GM11168 (cell line): ENCODE results near the gene CCDC30.

ENCODE experiments used
- in situ Hi-C: fragments of 300-500 bp; cut with MboI; formaldehyde crosslinking; loops from one replicate; pipeline ENCODE4 v1.12.0; 2022; ENCODE audit warnings: low sequenced_read_pairs; ENCODE audit not compliant: unreplicated experiment

CCDC30 gene

DNA sequence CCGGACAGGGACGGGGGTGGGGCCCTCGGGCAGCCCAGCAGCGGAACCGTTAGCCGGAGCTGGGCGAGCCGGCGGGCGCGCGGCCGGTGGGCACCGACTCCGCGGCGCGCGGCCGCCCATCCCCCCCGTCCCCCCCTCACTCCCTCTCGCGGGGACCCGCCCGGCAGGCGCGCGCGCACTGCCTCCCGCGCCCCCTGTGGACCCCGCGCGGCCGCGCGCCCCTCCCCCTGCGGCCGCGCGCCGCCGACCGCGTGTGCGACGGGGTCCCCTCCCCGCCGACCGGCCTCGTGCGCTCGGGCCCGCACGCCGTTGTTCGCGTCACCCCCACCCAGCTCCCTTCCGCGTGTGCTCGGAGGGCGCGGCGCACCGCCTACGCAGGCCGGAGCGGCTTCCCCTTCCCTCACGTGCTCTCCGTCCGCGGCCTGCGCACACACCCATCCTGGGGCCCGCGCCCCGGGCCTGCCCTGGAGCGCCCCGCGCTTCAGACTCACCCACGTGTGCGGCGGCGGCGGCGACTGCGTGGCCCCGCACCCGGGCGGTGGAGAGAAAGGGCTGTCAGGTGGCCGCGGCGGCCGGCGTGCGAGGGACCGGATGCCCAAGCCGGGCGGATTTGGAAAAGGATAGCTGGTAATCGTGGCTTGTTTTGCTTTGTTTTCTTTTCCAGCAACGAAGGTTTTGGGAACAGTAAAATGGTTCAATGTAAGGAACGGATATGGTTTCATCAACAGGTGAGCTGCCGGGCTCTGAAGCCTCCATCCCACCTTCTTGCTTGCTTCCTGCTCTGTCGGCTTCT lies 219.8 kb downstream of the CCDC30 start:
- in situ Hi-C loops: no loop called here

DNA sequence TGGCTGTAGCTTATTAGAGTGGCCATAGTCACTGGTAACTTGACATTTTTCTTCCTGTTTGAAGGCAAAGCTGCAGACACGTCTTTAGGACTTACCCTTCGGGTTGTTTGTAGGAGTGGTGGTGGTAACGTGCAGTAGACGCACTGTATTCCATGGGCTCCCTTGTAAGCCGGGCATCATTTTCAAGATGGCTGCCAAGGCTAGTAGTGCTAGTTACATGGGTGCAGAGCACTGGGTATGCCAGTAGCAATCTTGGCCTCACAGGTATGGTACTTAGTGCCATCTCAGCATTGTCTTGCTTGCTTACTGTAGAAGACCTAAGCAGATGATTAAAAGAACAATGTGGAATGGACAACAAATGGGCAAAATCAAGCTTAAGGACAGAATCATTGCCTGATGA lies 221.1 kb downstream of the CCDC30 start:
- in situ Hi-C loops: no loop called here

DNA sequence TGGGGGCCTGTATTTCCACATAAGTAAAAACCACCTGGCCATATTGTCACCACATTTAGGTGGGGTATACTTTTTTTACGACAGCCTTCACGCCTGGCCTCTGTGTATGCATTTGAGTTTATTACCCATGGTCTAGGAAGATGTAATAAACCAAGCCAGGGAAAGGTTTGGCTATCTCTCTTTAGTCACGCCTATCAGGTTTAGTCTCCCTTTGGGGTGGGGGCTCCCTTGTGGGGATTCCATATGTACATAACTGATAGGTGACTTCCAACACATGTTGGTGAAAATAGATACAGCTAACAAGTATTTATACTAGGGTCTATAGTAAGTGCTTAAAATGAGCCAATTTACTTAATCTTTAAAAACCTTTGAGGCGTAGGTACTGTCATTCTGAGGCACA lies 223.3 kb downstream of the CCDC30 start:
- in situ Hi-C loops: no loop called here

DNA sequence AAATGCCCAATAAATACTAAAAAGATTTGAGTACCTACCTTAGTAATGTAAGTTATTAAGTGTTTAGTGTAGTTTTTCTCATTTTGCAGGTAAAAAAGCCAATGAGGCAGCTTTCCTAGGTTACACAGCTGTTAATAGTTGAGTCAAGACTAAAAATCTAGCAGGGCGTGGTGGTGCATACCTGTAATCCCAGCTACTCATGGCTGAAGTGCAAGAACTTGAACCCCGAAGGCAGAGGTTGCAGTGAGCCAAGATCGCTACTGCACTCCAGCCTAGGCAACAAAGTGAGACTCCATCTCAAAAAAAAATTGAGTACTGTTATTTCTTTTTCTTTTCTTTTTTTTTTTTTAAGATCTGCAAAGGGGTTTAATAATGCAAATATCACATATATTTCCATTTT lies 226.8 kb downstream of the CCDC30 start:
- in situ Hi-C loops: no loop called here

DNA sequence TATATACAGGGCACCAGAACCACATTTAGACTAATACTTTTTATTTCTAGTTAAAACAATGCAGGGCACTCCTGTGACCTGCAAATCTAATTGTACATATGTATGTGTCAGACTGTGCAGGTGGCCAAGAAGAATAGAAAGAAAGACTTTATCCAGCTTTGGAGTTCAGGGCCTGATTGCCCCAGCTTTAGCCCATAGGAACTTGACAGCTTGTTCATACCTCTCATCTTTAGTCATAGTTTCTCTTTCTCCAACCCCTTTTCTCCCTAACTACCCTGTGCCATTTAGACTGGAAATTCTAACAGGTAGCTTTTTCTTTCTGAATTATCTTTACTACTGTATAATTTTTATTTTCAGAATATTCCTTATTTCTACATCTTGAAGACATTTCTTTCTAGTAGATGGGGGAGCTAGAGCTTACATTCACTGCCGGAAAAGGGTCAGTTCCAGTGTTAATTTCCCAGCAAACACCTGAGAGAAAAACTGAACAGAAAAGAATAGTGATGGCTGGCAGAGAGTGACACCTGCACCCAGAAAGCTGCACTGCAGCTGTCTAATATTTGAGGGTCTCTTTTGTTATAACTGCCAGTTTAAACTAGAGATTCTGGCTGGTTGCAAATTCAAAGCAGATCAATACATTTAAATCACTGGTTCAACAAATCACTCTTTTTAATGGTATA lies 227.5 kb downstream of the CCDC30 start:
- in situ Hi-C loops: no loop called here

DNA sequence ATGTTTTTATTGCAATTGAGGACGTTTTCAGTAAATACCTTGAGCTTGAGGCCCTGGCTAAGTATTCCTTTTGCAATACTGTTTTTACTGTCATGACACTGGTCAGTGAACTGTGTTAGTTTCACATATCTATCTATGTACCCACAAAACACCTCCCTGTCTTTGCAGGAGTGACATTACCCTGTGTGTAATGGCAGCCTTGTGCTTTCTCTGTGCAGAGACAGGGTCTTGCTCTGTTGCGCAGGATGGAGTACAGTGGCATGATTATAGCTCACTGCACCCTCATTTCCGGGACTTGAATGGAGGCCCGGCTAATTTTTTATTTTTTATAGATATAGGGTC lies 228.0 kb downstream of the CCDC30 start:
- in situ Hi-C loops: no loop called here

DNA sequence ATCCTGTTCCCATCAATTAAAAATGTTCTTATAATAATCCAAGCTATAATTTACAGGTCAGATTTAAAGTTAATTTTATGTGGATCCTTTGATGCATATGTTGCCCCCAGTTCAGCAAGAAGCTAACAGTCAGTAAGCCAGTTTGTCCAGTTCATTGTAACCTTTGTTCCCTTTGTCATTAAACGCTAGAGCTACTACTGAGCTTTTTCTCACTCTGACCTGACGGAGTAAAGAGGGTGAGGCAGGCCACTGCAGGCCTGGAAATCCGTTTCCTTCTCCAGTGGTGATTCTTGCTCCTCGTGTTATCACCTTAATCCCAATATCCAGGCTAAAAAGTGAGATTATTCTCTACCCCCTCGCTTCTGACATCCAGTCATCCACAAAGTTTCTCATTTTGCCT lies 229.4 kb downstream of the CCDC30 start:
- in situ Hi-C loops: no loop called here

DNA sequence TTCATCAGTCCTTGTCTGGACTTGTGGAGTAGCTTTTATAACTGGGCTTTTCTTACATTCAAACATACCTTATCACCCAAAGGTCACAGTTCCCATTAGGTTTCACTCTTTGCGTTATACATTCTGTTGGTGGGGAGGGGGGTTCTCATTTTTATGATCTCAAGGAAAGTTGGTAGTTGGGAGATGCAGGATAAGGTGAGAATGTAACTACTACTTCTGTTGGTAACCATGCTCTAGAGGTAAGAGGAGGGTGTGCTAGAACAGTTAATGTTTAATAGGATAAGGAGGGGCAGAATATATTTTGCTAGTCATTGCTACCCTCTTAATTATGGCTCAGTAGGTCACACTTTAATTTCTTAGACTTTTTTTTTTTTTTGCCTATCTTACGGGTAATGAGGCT lies 229.8 kb downstream of the CCDC30 start:
- in situ Hi-C loops: no loop called here

DNA sequence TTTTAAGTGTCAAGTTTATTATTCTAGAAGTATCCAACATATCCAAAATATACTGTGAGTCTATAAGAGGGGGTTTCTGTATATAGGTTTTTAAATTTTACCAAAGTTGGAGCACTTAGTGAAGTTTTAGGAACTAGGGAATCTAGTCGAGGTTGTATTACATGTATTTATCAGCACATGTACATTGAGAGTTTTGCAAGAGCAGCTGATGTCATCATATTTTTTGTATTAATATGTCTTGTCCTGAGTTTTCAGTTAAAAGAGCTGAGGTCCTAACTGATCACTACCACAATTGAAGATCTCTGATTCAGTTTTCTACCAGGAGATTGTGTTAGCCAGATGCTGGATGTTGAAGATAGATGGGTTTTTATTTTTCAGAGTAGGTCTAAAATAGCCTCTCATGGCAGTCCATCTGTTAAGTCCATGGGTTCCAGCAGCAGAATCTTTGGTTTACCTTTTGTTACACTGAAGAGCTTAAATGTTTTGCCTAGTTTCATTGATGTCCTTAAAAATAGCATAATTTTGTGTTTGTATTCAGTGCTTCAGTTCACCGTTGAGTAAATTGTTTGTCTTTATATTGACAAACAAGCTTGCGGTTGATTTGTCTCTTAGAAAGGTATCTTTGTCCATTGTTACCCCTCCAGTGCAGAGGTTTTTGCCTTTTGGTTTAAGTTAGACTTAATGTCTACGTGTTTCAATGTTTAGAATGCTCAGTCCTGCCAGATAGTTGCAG lies 235.2 kb downstream of the CCDC30 start:
- in situ Hi-C loops: no loop called here

DNA sequence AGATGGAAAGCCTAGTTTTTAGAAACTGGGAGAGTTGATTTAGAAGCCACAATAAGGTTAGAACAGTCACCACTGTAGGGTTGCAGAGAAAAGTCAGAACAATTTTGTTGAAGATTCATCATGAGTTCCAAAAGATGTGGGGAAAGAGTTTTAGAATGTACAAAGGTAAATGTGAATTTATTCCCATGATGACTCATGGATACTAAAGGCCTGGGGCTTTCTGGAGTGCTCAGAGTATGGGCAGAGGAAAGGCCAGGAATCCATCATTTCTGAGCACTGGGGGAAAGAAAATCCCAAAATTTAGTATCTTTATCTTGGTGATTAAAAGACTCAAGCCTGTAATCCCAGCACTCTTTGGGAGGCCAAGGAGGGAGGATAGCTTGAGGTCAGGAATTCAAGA lies 236.9 kb downstream of the CCDC30 start:
- in situ Hi-C loops: no loop called here

DNA sequence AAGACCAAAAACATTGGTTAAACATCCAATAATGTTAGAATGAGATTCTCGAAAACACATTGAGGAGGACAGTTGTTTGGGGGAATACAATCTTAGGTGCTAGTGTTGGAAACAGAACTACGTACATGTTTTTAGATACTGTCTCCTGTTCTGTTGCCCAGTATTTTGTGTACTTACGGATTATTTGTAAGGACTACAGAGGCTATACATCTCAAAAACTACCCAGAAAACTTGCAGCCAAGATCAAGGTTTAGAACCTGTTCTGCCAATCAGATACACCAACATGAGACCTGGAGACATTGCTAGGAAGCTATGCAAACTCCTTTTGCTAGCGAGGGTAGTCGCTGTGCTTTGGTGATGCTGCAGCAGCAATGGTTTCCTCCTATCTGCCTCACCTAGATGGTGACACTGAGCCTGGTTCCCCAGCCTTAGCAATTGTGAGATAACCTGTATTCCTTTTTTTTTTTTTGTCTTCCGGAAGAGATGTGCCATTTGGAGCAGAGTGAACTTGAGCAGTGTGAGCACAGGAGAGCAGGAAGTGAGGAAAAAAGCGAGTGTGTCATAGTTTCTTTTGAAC lies 240.9 kb downstream of the CCDC30 start:
- in situ Hi-C loops: no loop called here
